GM12891 (cell line): Measurements from ENCODE around the gene GALNT18.

Experiments
- POLR2A ChIP-seq: IDR thresholded peaks from 2 replicates; pipeline ENCODE4 v1.6.1; 2011; ENCODE audit warnings: low read depth, low read length, control low read depth
- POLR2AphosphoS5 ChIP-seq: IDR thresholded peaks from 2 replicates; pipeline ENCODE4 v1.6.1; 2011; ENCODE audit warnings: low read depth, low read length, control low read depth
- SPI1 ChIP-seq: IDR thresholded peaks from 2 replicates; pipeline ENCODE4 v1.6.1; 2011; ENCODE audit warnings: low read depth, low read length, control low read depth
- TAF1 ChIP-seq: IDR thresholded peaks from 2 replicates; pipeline ENCODE4 v1.6.1; 2011; ENCODE audit warnings: low read depth, low read length, control low read depth

DNA sequence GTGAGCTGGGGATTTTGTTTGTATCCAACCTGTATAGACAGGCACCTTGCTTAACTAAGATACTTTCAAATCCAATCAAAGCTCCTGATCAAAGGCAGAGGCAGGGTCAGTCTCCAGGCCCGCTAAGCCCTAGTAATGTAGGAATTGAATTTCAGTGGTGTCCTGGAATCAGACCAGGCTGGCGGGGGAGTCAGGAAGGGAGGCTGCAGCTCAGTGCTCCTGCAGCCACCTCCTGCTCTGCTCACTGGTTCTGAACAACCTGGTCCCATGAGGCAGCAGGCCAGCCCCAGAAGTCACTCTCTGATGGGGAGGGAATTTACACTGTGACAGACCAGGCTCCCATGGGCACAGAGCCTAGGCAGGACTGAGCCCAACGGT lies 38.5 kb upstream of the GALNT18 start:
- TF ChIP-seq TAF1 (no peak), POLR2A (no peak), POLR2AphosphoS5 (no peak), SPI1 (no peak)
